Fibroblast of skin of scalp (primary cell): ENCODE data around the gene GTF3C1.

Experiments
- DNase-seq: peaks from one replicate; pipeline ENCODE4 v3.0.0-alpha.2; 2013

The GTF3C1 gene

DNA sequence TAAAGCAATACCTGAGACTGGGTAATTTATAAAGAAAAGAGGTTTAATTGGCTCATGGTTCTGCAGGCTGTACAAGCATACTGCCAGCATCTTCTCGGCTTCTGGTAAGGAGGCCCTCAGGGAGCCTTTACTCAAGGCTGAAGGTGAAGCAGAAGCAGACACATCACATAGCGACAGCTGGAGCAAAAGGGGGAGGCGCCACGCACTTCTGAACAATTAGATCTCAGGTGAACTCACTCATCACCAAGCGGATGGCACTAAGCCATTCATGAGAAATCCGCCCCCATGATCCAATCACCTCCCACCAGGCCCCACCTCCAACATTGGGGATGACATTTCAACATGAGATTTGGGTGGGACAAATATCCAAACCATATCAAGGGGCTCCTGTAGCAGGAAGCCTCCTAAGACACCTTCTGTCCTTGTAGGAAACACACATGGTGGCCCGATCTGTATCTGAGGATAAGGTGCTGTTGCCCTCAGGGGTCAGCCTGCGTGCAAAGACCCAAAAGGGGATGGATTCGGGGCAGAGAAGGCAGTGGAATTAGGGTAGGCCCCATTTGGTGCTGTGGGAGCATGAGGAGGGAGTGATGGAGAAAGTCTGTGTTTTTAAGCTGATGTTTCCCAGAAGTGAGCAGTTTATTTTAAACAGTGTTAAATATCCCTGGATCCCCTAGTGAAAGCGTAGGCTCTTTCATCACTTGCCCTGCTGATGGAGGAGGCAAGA, 124.8 kb downstream of the GTF3C1 start:
- DNase-seq, result no peak

DNA sequence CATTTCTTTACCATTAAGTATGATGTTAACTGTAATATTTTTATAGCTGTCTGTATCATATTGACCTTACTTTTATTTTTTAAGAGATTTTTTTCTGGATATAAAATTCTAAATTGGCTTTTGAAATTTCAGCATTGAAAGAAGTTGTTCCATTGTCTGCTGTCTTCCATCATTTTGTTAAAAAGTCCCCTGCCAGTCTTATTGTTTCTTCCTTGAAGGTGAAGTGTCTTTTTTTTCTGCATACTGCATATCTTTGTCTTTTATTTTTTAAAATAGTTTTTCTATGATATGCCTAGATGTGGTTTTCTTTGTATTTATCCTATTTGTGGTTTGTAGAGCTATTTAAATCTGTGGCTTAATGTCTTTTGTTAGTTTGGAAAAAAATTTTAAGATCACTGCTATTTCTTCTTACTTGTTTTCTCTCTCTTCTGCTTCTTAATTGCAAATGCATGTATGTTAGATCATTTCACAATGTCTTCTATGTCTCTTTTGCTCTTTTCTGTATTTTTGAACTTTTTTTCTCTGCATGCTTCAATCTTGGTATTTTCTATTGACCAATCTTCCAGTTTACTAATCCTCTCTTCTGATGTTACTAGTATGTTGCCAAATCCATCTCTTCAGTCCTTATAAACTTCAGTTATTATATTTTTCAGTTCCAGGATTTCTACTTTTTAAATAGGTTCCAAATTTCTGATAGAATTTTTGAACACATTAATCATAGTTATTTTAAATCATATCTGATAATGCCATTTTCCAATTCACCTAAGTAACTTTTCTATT, 127.6 kb downstream of the GTF3C1 start:
- no peak for DNase-seq

DNA sequence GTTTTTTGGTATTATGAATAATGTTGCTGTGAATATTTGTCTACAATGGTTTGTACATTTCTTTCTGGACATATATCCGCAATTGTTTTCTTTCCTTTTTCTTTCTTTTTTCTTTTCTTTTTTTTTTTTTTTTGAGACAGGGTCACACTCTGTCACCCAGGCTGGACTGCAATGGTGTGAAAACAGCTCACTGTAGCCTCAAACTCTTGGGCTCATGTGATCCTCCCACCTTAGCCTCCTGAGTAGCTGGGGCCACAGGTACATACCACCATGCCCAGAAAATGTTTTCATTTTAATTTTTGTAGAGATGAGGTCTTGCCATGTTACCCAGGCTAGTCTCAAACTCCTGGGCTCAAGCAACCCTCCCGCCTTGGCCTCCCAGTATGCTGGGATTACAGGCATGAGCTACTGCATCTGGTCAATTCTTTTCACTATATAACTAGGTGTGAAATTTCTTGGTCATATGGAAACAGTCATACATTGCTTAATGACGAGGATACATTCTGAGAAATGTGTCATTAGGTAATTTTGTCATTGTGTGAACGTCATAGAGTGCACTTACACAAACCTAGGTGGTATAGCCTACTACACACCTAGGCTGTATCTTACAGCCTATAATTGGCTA, 132.6 kb downstream of the GTF3C1 start:
- no peak for DNase-seq

DNA sequence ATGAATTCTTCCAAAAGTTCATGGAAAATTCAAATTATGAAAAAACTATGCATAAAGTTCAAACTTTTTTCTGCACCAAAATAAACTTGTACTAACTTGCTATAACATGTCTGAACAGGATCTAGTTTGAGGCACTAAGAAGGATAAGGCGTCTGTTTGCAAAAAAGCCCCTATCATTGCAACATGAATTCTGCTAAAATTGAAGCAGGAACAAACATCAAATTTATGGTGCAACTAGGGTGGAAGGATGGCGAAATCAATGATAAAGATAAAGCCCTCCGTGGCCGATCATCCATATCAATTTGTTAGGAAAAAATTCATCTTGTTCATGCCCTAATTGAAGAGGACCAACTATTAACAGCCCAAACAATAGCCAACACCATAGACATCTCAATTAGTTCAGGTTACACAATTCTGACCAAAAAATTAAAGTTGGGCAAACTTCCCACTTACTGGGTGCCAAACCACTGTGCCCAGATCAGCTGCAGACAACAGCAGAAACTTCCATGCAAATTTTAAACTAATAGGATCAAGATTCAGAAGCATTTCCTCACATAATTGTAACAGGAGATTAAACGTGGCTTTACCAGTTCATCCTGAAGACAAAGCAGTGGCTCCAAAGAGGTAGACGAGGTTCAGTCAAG, 134.8 kb downstream of the GTF3C1 start:
- DNase-seq, result no peak

DNA sequence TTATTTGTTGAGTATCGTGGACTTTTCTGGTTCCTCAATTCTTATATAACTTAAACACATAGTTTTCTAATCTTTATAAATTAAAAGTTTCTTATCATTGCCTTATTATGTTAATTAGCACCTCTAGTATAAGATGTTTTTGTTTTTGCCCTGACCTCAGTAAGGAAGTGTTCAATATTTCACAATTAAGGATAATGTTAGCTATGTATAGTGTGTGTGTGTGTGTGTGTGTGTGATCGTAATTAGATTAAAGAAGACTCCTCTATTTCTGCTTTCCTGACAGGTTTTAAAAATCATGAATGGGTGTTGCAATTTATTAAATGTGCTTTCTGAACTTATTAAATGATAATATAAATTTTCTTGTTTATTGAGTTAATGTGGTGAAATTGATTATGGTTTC, 135.8 kb downstream of the GTF3C1 start:
- DNase-seq, result no peak

DNA sequence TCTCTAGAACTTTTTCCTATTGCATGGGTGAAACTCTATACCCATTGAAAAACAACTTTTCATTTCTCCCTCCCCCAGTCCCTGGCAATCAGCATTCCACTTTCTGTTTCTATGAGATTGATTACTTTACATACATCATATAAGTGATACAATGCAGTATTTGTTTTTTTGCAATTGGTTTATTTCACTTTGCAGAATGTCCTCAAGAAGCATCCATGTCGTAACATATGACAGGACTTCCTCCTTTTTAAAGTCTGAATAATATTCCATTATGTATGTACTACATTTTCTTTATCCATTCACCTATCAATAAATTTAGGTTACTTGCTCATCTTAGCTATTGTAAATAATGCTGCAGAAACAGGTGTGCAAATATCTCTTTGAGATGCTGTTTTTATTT, 139.0 kb downstream of the GTF3C1 start:
- DNase-seq, result no peak
